Liver (tissue), 9 donors: ENCODE results near the gene ANKS3. TPM values are rescaled to one million over a fixed set of nuclear protein-coding genes. Genes with fewer than 3 reads are reported as not detected.

Experiments used
- DNase-seq: peaks from one replicate; pipeline ENCODE4 v3.0.0-alpha.2; 2017; ENCODE audit warnings: low spot score
- H3K27ac ChIP-seq, 2 donors: one replicate each; pipeline ENCODE4 v1.7.0; 2013; ENCODE audit warnings: inconsistent platforms in 2 of 2, low read length in 2 of 2, control low read depth in 1 of 2, low read depth in 1 of 2, mild to moderate bottlenecking in 1 of 2
- H3K27me3 ChIP-seq, 4 donors: one replicate each; pipeline versions ENCODE4 v1.6.1 to v1.7.0; 2013; ENCODE audit warnings: low read length in 3 of 4, inconsistent platforms in 1 of 4, mild to moderate bottlenecking in 1 of 4, moderate library complexity in 1 of 4; ENCODE audit not compliant: control insufficient read depth in 4 of 4, insufficient read depth in 4 of 4
- H3K36me3 ChIP-seq, 4 donors: one replicate each; pipeline versions ENCODE4 v1.6.1 to v1.7.0; 2013; ENCODE audit warnings: low read length in 3 of 4, mild to moderate bottlenecking in 3 of 4, low read depth in 1 of 4, moderate library complexity in 1 of 4; ENCODE audit not compliant: control insufficient read depth in 4 of 4, insufficient read depth in 3 of 4
- H3K4me1 ChIP-seq, 4 donors: one replicate each; pipeline versions ENCODE4 v1.6.1 to v1.7.0; 2013; ENCODE audit warnings: low read length in 3 of 4, mild to moderate bottlenecking in 3 of 4, moderate library complexity in 1 of 4; ENCODE audit not compliant: control insufficient read depth in 4 of 4, insufficient read depth in 4 of 4
- H3K4me3 ChIP-seq, 3 donors: one replicate each; pipeline versions ENCODE4 v1.6.1 to v1.7.0; 2013; ENCODE audit warnings: low read length in 3 of 3, control low read depth in 1 of 3, low read depth in 1 of 3, mild to moderate bottlenecking in 1 of 3
- H3K9ac ChIP-seq, 2 donors: one replicate each; pipeline ENCODE4 v1.7.0; 2013; ENCODE audit warnings: low read length in 2 of 2, mild to moderate bottlenecking in 2 of 2, moderate library complexity in 2 of 2, control low read depth in 1 of 2, low read depth in 1 of 2
- H3K9me3 ChIP-seq, 4 donors: one replicate each; pipeline versions ENCODE4 v1.6.1 to v1.7.0; 2013; ENCODE audit warnings: low read length in 3 of 4; ENCODE audit not compliant: control insufficient read depth in 4 of 4
- EGR1 ChIP-seq, 2 donors: IDR thresholded peaks; 2 replicates each; pipeline ENCODE4 v1.6.1; 2016 to 2018; ENCODE audit warnings: antibody characterized with exemption in 2 of 2, low read depth in 2 of 2
- FOXA1 ChIP-seq: IDR thresholded peaks from 2 replicates; pipeline ENCODE4 v1.6.1; 2016; ENCODE audit warnings: antibody characterized with exemption
- FOXA2 ChIP-seq: IDR thresholded peaks from 2 replicates; pipeline ENCODE4 v1.6.1; 2016; ENCODE audit warnings: antibody characterized with exemption
- GABPA ChIP-seq, 2 donors: IDR thresholded peaks in 1 of 2; conservative IDR thresholded peaks in 1 of 2; 2 replicates each; pipeline ENCODE4 v1.6.1; 2016; ENCODE audit warnings: antibody characterized with exemption in 2 of 2, mild to moderate bottlenecking in 1 of 2, moderate library complexity in 1 of 2
- HNF4A ChIP-seq, 2 donors: conservative IDR thresholded peaks; 2 replicates each; pipeline ENCODE4 v1.6.1; 2016; ENCODE audit warnings: antibody characterized with exemption in 2 of 2, mild to moderate bottlenecking in 2 of 2
- HNF4G ChIP-seq: IDR thresholded peaks from 2 replicates; pipeline ENCODE4 v1.6.1; 2016; ENCODE audit warnings: antibody characterized with exemption
- JUND ChIP-seq, 2 donors: IDR thresholded peaks; 2 replicates each; pipeline ENCODE4 v1.6.1; 2016; ENCODE audit warnings: antibody characterized with exemption in 2 of 2
- NR2F2 ChIP-seq: IDR thresholded peaks from 2 replicates; pipeline ENCODE4 v1.6.1; 2016; ENCODE audit warnings: antibody characterized with exemption
- RAD21 ChIP-seq, 2 donors: IDR thresholded peaks; 2 replicates each; pipeline ENCODE4 v1.6.1; 2016; ENCODE audit warnings: antibody characterized with exemption in 2 of 2, mild to moderate bottlenecking in 2 of 2
- RXRA ChIP-seq, 2 donors: IDR thresholded peaks; 2 replicates each; pipeline ENCODE4 v1.6.1; 2017 to 2018; ENCODE audit warnings: antibody characterized with exemption in 2 of 2, mild to moderate bottlenecking in 1 of 2
- SP1 ChIP-seq: IDR thresholded peaks from 2 replicates; pipeline ENCODE4 v1.6.1; 2018; ENCODE audit warnings: antibody characterized with exemption, mild to moderate bottlenecking
- TAF1 ChIP-seq: conservative IDR thresholded peaks from 2 replicates; pipeline ENCODE4 v1.6.1; 2016; ENCODE audit warnings: antibody characterized with exemption, mild to moderate bottlenecking
- YY1 ChIP-seq: IDR thresholded peaks from 2 replicates; pipeline ENCODE4 v1.6.1; 2016; ENCODE audit warnings: antibody characterized with exemption, mild to moderate bottlenecking
- WGBS: extraction: QIAGEN DNeasy Blood & Tissue Kit; methylation state at CpG from one replicate; pipeline ENCODE4 v1.1.7; 2013; 5-methylcytosine and 5-hydroxymethylcytosine counted together
- polyA plus RNA-seq, 2 donors: library from polyadenylated mRNA; stranded (reverse) in 1 of 2; unstranded in 1 of 2; fragments of 200-250 nt in 1 of 2; fragments of >200 nt in 1 of 2; fragmentation: Nextera tagmentation in 1 of 2; extraction: Ambion mirVana in 1 of 2; gene quantifications; one replicate each; pipeline versions ENCODE4 v1.2.1 to v1.2.3, GENCODE V29; 2013 to 2015
- total RNA-seq, 2 donors: library from RNA; depleted of rRNA; stranded (reverse); fragments of >200 nt; gene quantifications; one replicate each; pipeline ENCODE4 v1.2.3, GENCODE V29; 2014
- TF ChIP-seq, protein P1 (sequence below): IDR thresholded peaks from 2 replicates; pipeline ENCODE4 v1.6.1; 2016; ENCODE audit warnings: antibody characterized with exemption
- TF ChIP-seq, protein P2 (sequence below): IDR thresholded peaks from 2 replicates; pipeline ENCODE4 v1.6.1; 2016; ENCODE audit warnings: antibody characterized with exemption
- TF ChIP-seq, protein P3 (sequence below): IDR thresholded peaks from 2 replicates; pipeline ENCODE4 v1.6.1; 2016; ENCODE audit warnings: antibody characterized with exemption
- TF ChIP-seq, protein P4 (sequence below): IDR thresholded peaks from 2 replicates; pipeline ENCODE4 v1.6.1; 2016; ENCODE audit warnings: antibody characterized with exemption, mild to moderate bottlenecking
- TF ChIP-seq, protein P5 (sequence below): fragments of 150-350 bp; IDR thresholded peaks from 2 replicates; pipeline ENCODE4 v1.5.1; 2017; ENCODE audit warnings: improper control_type of control experiment, low read depth, low read length; ENCODE audit not compliant: missing input control
- donor health status: healthy.
- donor health status: healthy.
- donor health status: healthy.
- donor health status: healthy.
- donor health status: healthy.

Gene ANKS3
- total and polyA plus RNA-seq, 4 donors: 4.0 to 14.0 (median 4.7) TPM

DNA sequence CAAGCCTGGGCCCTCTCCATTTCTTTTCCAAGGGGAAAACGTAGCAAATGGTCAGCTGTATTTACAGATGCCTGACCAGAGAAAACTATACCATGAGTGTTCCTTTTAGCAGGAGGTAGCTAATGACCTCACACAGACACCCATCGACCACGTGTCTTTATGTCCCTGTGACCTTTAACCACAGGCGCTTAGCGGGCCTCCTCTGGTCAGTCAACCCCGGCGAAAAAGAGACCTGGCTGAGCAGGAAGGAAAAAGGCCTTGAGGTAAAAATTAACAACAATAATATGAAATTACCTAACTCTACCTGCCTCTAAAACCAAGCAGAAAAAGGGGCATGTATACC lies 31.6 kb downstream of the ANKS3 start:
- H3K27ac ChIP-seq: peak overlapping the region; percentile 47 to 75

More for the DNA sequence above, 31.6 kb downstream of the ANKS3 start:
- WGBS: 32% methylated on average over 7 of the region's 7 CpGs
- Histone ChIP-seq H3K9ac (peak overlapping the region in 1 of 2 donors; percentile 6), H3K9me3 (no peaks in the 10 kb centered on the region), H3K4me1 (peaks cover 0 to 21% (median 11%) of the 10 kb centered on the region in 4 donors), H3K27me3 (no peaks in the 10 kb centered on the region), H3K36me3 (peaks cover 12 to 44% (median 23%) of the 10 kb centered on the region in 4 donors), H3K4me3 (no peak overlapping the region)
- TF ChIP-seq, protein P1, sequence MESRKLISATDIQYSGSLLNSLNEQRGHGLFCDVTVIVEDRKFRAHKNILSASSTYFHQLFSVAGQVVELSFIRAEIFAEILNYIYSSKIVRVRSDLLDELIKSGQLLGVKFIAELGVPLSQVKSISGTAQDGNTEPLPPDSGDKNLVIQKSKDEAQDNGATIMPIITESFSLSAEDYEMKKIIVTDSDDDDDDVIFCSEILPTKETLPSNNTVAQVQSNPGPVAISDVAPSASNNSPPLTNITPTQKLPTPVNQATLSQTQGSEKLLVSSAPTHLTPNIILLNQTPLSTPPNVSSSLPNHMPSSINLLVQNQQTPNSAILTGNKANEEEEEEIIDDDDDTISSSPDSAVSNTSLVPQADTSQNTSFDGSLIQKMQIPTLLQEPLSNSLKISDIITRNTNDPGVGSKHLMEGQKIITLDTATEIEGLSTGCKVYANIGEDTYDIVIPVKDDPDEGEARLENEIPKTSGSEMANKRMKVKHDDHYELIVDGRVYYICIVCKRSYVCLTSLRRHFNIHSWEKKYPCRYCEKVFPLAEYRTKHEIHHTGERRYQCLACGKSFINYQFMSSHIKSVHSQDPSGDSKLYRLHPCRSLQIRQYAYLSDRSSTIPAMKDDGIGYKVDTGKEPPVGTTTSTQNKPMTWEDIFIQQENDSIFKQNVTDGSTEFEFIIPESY: no peak
- no peak for TF ChIP-seq TAF1
- TF ChIP-seq RXRA (IDR thresholded peaks at IDR 0.05): peak; percentile 75 to 78
- TF ChIP-seq, protein P2, sequence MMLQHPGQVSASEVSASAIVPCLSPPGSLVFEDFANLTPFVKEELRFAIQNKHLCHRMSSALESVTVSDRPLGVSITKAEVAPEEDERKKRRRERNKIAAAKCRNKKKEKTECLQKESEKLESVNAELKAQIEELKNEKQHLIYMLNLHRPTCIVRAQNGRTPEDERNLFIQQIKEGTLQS: no peak
- TF ChIP-seq NR2F2: peak; percentile 45
- TF ChIP-seq SP1: peak; percentile 77
- TF ChIP-seq, protein P3, sequence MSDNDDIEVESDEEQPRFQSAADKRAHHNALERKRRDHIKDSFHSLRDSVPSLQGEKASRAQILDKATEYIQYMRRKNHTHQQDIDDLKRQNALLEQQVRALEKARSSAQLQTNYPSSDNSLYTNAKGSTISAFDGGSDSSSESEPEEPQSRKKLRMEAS: no peak
- TF ChIP-seq EGR1 (IDR thresholded peaks at IDR 0.05; ENCODE audit: low read depth in 2 of 2): peak in 1 of 2 donors; percentile 19
- TF ChIP-seq GABPA (IDR thresholded peaks at IDR 0.05 in 1 of 2, conservative IDR thresholded peaks at IDR 0.05 in 1 of 2): no peak
- no peak for TF ChIP-seq JUND (IDR thresholded peaks at IDR 0.05)
- TF ChIP-seq, protein P4, sequence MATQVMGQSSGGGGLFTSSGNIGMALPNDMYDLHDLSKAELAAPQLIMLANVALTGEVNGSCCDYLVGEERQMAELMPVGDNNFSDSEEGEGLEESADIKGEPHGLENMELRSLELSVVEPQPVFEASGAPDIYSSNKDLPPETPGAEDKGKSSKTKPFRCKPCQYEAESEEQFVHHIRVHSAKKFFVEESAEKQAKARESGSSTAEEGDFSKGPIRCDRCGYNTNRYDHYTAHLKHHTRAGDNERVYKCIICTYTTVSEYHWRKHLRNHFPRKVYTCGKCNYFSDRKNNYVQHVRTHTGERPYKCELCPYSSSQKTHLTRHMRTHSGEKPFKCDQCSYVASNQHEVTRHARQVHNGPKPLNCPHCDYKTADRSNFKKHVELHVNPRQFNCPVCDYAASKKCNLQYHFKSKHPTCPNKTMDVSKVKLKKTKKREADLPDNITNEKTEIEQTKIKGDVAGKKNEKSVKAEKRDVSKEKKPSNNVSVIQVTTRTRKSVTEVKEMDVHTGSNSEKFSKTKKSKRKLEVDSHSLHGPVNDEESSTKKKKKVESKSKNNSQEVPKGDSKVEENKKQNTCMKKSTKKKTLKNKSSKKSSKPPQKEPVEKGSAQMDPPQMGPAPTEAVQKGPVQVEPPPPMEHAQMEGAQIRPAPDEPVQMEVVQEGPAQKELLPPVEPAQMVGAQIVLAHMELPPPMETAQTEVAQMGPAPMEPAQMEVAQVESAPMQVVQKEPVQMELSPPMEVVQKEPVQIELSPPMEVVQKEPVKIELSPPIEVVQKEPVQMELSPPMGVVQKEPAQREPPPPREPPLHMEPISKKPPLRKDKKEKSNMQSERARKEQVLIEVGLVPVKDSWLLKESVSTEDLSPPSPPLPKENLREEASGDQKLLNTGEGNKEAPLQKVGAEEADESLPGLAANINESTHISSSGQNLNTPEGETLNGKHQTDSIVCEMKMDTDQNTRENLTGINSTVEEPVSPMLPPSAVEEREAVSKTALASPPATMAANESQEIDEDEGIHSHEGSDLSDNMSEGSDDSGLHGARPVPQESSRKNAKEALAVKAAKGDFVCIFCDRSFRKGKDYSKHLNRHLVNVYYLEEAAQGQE: no peak
- peak; percentile 39 for TF ChIP-seq YY1
- TF ChIP-seq RAD21 (IDR thresholded peaks at IDR 0.05): peak in 1 of 2 donors; percentile 48
- TF ChIP-seq HNF4A (conservative IDR thresholded peaks at IDR 0.05): peak; percentile 62 to 66
- no peak for TF ChIP-seq FOXA2
- no peak for TF ChIP-seq HNF4G
- no peak for TF ChIP-seq FOXA1
- TF ChIP-seq, protein P5, sequence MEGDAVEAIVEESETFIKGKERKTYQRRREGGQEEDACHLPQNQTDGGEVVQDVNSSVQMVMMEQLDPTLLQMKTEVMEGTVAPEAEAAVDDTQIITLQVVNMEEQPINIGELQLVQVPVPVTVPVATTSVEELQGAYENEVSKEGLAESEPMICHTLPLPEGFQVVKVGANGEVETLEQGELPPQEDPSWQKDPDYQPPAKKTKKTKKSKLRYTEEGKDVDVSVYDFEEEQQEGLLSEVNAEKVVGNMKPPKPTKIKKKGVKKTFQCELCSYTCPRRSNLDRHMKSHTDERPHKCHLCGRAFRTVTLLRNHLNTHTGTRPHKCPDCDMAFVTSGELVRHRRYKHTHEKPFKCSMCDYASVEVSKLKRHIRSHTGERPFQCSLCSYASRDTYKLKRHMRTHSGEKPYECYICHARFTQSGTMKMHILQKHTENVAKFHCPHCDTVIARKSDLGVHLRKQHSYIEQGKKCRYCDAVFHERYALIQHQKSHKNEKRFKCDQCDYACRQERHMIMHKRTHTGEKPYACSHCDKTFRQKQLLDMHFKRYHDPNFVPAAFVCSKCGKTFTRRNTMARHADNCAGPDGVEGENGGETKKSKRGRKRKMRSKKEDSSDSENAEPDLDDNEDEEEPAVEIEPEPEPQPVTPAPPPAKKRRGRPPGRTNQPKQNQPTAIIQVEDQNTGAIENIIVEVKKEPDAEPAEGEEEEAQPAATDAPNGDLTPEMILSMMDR: no peak
- DNase-seq: no peak
